HEK293T (cell line): ENCODE data around the gene PRDX6.

Experiments
- FOXM1 ChIP-seq: fragments of 450-650 bp; IDR thresholded peaks from 2 replicates; pipeline ENCODE4 v1.6.1; 2017; ENCODE audit warnings: mild to moderate bottlenecking, borderline replicate concordance
- SP1 ChIP-seq: fragments of 450-650 bp; IDR thresholded peaks from 2 replicates; pipeline ENCODE4 v1.6.1; 2017

- no peak for TF ChIP-seq SP1
- TF ChIP-seq FOXM1, result no peak
These were observed 40.2 kb upstream of the PRDX6 start for GRCh38 chr1:173436841-173437428.
